GM12878 (cell line): Measurements from ENCODE around the gene CWC25. TPM values are rescaled to one million over a fixed set of nuclear protein-coding genes. Genes with fewer than 3 reads are reported as not detected.

Experiments
- BMI1 ChIP-seq: fragments of 450-650 bp; IDR thresholded peaks from 2 replicates; pipeline ENCODE4 v1.6.1; 2016; ENCODE audit warnings: mild to moderate bottlenecking, moderate library complexity, borderline replicate concordance
- CEBPB ChIP-seq, 2 experiments: fragments of 150-350 bp in 1 of 2; IDR thresholded peaks; 2 replicates each; pipeline ENCODE4 v1.6.1; 2012 to 2014; ENCODE audit warnings: low read depth in 2 of 2, low read length in 2 of 2, borderline replicate concordance in 1 of 2, inconsistent platforms in 1 of 2
- ETV6 ChIP-seq, 2 experiments: fragments of 450-650 bp in 1 of 2; IDR thresholded peaks in 1 of 2; conservative IDR thresholded peaks in 1 of 2; 2 replicates each; pipeline ENCODE4 v1.6.1; 2014; ENCODE audit warnings: antibody characterized with exemption in 1 of 2, borderline replicate concordance in 1 of 2, low read depth in 1 of 2, mild to moderate bottlenecking in 1 of 2, moderate library complexity in 1 of 2
- GABPA ChIP-seq: IDR thresholded peaks from 2 replicates; pipeline ENCODE4 v1.6.1; 2014; ENCODE audit warnings: antibody characterized with exemption, low read depth, mild to moderate bottlenecking, inconsistent platforms
- JUNB ChIP-seq: IDR thresholded peaks from 2 replicates; pipeline ENCODE4 v1.6.1; 2016; ENCODE audit warnings: antibody characterized with exemption, mild to moderate bottlenecking
- KAT2A ChIP-seq: conservative IDR thresholded peaks from 2 replicates; pipeline ENCODE4 v1.6.1; 2011; ENCODE audit warnings: low read depth, low read length; ENCODE audit not compliant: control insufficient read depth
- MTA2 ChIP-seq: fragments of 450-650 bp; IDR thresholded peaks from 2 replicates; pipeline ENCODE4 v1.6.1; 2016; ENCODE audit warnings: low read depth, mild to moderate bottlenecking, moderate library complexity
- MXI1 ChIP-seq: fragments of 150-350 bp; IDR thresholded peaks from 2 replicates; pipeline ENCODE4 v1.6.1; 2011; ENCODE audit warnings: low read depth, mild to moderate bottlenecking, inconsistent platforms, low read length, improper control_type of control experiment
- NFYA ChIP-seq: IDR thresholded peaks from 2 replicates; pipeline ENCODE4 v1.6.1; 2011; ENCODE audit warnings: low read depth, mild to moderate bottlenecking, low read length, improper control_type of control experiment, borderline replicate concordance
- POLR2A ChIP-seq: IDR thresholded peaks from 2 replicates; pipeline ENCODE4 v1.6.1; 2011; ENCODE audit warnings: low read depth, mild to moderate bottlenecking, low read length
- POLR2AphosphoS5 ChIP-seq: IDR thresholded peaks from 2 replicates; pipeline ENCODE4 v1.6.1; 2011; ENCODE audit warnings: mild to moderate bottlenecking, low read length, inconsistent platforms
- RAD21 ChIP-seq: IDR thresholded peaks from 2 replicates; pipeline ENCODE4 v1.6.1; 2011; ENCODE audit warnings: mild to moderate bottlenecking, low read depth, low read length, moderate library complexity; ENCODE audit not compliant: insufficient read depth
- SIN3A ChIP-seq: IDR thresholded peaks from 2 replicates; pipeline ENCODE4 v1.6.1; 2012; ENCODE audit warnings: low read depth, low read length, improper control_type of control experiment
- ZBTB33 ChIP-seq: fragments of 450-650 bp; IDR thresholded peaks from 2 replicates; pipeline ENCODE4 v1.6.1; 2017; ENCODE audit warnings: mild to moderate bottlenecking
- ZNF207 ChIP-seq: fragments of 450-650 bp; IDR thresholded peaks from 2 replicates; pipeline ENCODE4 v1.6.1; 2014; ENCODE audit warnings: antibody characterized with exemption, mild to moderate bottlenecking, borderline replicate concordance
- polyA plus RNA-seq, 11 experiments: library from polyadenylated mRNA; depleted of rRNA in 4 of 11; unstranded in 6 of 11; stranded (reverse) in 5 of 11; fragments of >200 nt; fragmentation: Nextera tagmentation in 4 of 11; fragmentation: Illumina TruSeq in 1 of 11; extraction: Ambion mirVana in 4 of 11; extraction: Trizol in 1 of 11; gene quantifications; 1 replicate in 1 of 11; 2 replicates in 10 of 11; pipeline versions ENCODE4 v1.2.1 to v1.2.3, GENCODE V29; 2011 to 2016; ENCODE audit warnings: inconsistent platforms in 2 of 11, missing spikeins in 2 of 11, low read depth in 1 of 11
- total RNA-seq, 4 experiments: library from RNA; depleted of rRNA in 3 of 4; stranded (reverse); fragments of >200 nt in 3 of 4; fragmentation: Illumina TruSeq in 1 of 4; extraction: Trizol in 1 of 4; gene quantifications; 2 replicates each; pipeline versions ENCODE4 v1.2.1 to v1.2.3, GENCODE V29; 2013 to 2021
- TF ChIP-seq, protein P1 (sequence below): IDR thresholded peaks from 2 replicates; pipeline ENCODE4 v1.6.1; 2011; ENCODE audit warnings: mild to moderate bottlenecking, low read depth, low read length, moderate library complexity; ENCODE audit not compliant: insufficient replicate concordance
- TF ChIP-seq, protein P2 (sequence below), 3 experiments: IDR thresholded peaks in 2 of 3; conservative IDR thresholded peaks in 1 of 3; 2 replicates each; pipeline ENCODE4 v1.5.1; 2011; ENCODE audit warnings: low read depth in 3 of 3, low read length in 3 of 3, mild to moderate bottlenecking in 3 of 3, control low read depth in 2 of 3, moderate library complexity in 2 of 3, inconsistent platforms in 1 of 3, mixed read lengths in 1 of 3; ENCODE audit not compliant: control insufficient read depth in 2 of 3, insufficient read depth in 1 of 3; ENCODE audit errors: extremely low read depth in 1 of 3
- TF ChIP-seq, protein P3 (sequence below): fragments of 450-650 bp; IDR thresholded peaks from 2 replicates; pipeline ENCODE4 v1.6.1; 2018; ENCODE audit warnings: borderline replicate concordance, mild to moderate bottlenecking; ENCODE audit not compliant: partially characterized antibody

Gene CWC25
- total and polyA plus RNA-seq, 10 of the 15 experiments (the other 5 are each of a cell fraction or from before 2014, with no cell fraction given): 14.7 to 29.7 (median 22.9) TPM

DNA sequence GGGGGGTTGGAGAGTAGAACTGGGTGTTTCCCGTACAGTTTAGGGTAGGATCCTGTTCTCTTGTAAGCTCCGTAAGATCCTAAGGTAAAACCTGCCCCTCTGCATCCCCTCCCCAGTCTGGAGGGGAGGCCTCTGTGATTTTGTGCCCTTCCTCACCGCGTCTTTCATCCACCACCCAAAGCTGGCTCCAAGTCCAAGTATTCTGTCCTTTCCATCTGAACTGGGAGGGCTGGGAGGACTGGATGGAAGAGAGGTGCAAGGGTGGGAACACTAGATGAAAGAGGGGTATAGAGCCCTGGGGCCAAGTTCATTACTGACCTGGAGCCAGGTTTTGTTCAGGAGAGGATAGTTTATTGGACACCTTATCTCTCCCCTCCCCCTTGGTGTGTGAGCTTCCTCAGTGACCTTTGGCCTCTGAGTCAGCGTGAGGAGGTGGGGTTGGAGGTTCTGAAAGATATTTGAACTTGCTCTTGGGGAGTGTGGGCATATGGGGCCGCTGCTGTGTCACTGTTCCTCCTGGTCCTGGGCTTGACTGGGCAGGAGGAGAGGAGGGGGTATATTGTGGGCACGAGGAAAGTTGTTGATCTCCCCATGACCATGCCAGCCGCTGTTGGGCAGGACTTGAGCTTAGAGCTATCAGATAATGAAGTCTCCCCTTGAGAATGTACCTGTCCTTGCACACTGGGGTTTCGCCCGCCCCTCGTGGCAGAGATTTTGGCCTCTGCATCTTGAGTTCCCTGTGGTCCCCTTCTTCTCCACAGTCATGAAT is 46.3 kb upstream of the CWC25 start (continued):
- TF ChIP-seq ZBTB33: no peak
- TF ChIP-seq MXI1: peak; percentile 69; the same call in 1 of the 2 replicates
- TF ChIP-seq, protein P1, sequence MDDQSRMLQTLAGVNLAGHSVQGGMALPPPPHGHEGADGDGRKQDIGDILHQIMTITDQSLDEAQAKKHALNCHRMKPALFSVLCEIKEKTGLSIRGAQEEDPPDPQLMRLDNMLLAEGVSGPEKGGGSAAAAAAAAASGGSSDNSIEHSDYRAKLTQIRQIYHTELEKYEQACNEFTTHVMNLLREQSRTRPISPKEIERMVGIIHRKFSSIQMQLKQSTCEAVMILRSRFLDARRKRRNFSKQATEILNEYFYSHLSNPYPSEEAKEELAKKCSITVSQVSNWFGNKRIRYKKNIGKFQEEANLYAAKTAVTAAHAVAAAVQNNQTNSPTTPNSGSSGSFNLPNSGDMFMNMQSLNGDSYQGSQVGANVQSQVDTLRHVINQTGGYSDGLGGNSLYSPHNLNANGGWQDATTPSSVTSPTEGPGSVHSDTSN: no peak
- no peak for TF ChIP-seq ZNF207
- no peak for TF ChIP-seq BMI1
- TF ChIP-seq SIN3A: 0 out of 2 replicates have a peak, but pooled peaks have one; percentile 41
- TF ChIP-seq MTA2: peak; percentile 61; the same call in 1 of the 2 replicates
- no peak for TF ChIP-seq GABPA
- TF ChIP-seq JUNB: no peak
- TF ChIP-seq, protein P2, sequence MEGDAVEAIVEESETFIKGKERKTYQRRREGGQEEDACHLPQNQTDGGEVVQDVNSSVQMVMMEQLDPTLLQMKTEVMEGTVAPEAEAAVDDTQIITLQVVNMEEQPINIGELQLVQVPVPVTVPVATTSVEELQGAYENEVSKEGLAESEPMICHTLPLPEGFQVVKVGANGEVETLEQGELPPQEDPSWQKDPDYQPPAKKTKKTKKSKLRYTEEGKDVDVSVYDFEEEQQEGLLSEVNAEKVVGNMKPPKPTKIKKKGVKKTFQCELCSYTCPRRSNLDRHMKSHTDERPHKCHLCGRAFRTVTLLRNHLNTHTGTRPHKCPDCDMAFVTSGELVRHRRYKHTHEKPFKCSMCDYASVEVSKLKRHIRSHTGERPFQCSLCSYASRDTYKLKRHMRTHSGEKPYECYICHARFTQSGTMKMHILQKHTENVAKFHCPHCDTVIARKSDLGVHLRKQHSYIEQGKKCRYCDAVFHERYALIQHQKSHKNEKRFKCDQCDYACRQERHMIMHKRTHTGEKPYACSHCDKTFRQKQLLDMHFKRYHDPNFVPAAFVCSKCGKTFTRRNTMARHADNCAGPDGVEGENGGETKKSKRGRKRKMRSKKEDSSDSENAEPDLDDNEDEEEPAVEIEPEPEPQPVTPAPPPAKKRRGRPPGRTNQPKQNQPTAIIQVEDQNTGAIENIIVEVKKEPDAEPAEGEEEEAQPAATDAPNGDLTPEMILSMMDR (IDR thresholded peaks at IDR 0.05 in 2 of 3, conservative IDR thresholded peaks at IDR 0.05 in 1 of 3; ENCODE audit: control insufficient read depth in 2 of 3, extremely low read depth in 1 of 3, insufficient read depth in 1 of 3, low read depth in 3 of 3, low read length in 3 of 3): peak in 2 of 3 experiments; percentile 21 to 46; a peak in 3 of 6 replicates
- TF ChIP-seq NFYA: no peak
- TF ChIP-seq POLR2A: no peak
- no peak for TF ChIP-seq ETV6 (conservative IDR thresholded peaks at IDR 0.05 in 1 of 2, IDR thresholded peaks at IDR 0.05 in 1 of 2; ENCODE audit: borderline replicate concordance in 1 of 2, low read depth in 1 of 2)
- no peak for TF ChIP-seq POLR2AphosphoS5
- TF ChIP-seq CEBPB (IDR thresholded peaks at IDR 0.05; ENCODE audit: borderline replicate concordance in 1 of 2, low read depth in 2 of 2, low read length in 2 of 2): no peak
- TF ChIP-seq RAD21: peak; percentile 57; the same call in 1 of the 2 replicates
- TF ChIP-seq, protein P3, sequence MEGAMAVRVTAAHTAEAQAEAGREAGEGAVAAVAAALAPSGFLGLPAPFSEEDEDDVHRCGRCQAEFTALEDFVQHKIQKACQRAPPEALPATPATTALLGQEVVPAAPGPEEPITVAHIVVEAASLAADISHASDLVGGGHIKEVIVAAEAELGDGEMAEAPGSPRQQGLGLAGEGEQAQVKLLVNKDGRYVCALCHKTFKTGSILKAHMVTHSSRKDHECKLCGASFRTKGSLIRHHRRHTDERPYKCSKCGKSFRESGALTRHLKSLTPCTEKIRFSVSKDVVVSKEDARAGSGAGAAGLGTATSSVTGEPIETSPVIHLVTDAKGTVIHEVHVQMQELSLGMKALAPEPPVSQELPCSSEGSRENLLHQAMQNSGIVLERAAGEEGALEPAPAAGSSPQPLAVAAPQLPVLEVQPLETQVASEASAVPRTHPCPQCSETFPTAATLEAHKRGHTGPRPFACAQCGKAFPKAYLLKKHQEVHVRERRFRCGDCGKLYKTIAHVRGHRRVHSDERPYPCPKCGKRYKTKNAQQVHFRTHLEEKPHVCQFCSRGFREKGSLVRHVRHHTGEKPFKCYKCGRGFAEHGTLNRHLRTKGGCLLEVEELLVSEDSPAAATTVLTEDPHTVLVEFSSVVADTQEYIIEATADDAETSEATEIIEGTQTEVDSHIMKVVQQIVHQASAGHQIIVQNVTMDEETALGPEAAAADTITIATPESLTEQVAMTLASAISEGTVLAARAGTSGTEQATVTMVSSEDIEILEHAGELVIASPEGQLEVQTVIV: no peak
- no peak for TF ChIP-seq KAT2A
